HG02885 (cell line): Measurements from ENCODE around the gene TFDP2.
"Not testable (repeated sequence)": the region's sequence is repeated elsewhere in the genome, so short reads cannot be mapped to it uniquely, and the experiment has no call there.

ENCODE experiments used
- ATAC-seq: cut with Tn5 transposase; IDR thresholded peaks from one replicate; pipeline ENCODE4 v1.9.1; 2021; ENCODE audit warnings: mild to moderate bottlenecking; ENCODE audit not compliant: unreplicated experiment, poor library complexity

The TFDP2 gene

GRCh38 chr3:142028243-142028777 is 121.0 kb downstream of the TFDP2 start:
- peak; percentile 58 for ATAC-seq

DNA sequence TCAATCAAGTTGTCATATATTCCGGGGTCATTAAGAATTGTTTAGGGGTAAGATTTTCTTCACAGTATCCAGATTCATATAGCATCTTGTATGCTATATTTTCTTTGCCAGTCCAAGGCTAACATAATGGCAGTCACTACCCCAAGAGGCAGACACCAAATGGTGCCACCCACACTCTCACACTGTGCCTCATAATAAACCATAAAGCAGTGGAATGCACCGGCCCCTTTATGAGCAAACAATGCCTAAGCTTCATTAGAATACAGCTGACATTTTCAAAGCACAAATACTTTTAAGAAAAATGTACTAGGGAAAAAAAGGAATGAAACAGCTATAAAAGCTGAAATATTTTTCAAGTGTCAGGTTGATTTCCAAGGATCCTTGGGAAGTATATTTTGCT is 121.6 kb downstream of the TFDP2 start:
- peak; percentile 61 for ATAC-seq

- no peak for ATAC-seq
These were observed 122.0 kb downstream of the TFDP2 start for GRCh38 chr3:142027300-142027699.

- no peak for ATAC-seq
These were observed 123.0 kb downstream of the TFDP2 start for GRCh38 chr3:142026333-142026732.

DNA sequence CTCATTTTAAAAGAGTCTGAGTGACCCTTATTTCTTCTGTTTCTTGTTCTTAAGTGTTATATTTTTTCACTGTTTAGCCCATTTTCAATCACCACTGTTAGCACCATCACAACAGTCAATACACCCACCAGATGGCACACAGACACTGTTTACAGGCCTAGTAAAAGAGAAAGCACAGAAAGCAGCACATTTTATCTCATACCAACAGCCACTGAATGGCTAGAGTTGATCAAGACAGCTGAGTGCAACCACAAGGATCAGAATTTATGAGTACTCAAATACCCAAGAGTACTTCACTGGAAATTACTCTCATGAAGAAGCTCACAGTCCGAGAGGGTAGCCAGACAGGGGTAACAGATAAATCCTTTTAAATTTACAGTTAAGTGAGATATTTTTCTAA is 127.0 kb downstream of the TFDP2 start:
- ATAC-seq, result peak; percentile 67

- no peak for ATAC-seq
These were observed 128.2 kb downstream of the TFDP2 start for GRCh38 chr3:142021127-142021526.

DNA sequence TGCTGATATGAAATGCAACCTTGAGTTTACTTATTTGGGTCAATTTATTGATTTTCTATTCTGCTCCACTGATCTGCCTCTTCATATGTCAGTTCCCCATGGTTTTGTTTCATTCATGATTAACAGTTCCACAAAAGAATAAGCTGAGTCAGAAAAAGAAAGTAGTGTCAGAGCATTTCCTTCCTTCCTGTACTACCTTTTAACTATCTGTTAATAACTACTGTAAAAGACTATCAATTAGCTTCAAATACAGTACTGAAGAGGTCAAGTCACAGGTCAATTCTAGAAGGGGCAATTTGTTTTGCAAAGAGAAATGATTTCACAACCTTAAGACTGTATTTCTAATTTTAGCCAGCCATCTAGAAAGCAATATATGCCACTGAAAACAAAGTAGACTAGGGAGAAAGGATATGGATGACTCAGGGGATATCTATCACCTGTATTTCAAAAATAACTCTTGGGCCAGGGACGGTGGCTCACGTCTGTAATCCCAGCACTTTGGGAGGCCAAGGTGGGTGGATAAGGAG is 129.5 kb downstream of the TFDP2 start:
- peak; percentile 71 for ATAC-seq

DNA sequence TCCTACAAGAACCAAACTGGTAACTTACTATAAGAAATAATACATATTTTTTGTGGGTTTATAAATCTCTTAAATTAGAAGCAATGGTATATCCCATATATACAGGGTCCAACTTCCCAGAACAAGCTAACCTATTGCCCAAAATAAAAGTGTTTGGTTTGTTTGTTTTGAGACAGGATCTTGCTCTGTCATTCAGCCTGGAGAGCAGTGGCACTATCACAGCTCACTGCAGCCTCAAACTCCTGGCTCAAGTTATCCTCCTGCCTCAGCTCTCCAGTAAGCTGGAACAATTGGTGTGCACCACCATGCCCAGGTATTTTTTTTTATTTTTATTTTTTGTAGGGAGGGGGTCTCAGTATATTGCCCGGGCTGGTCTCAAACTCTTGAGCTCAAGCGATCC is 135.4 kb downstream of the TFDP2 start:
- ATAC-seq, result no peak

- no peak for ATAC-seq
These were observed 135.9 kb downstream of the TFDP2 start for GRCh38 chr3:142013326-142013980.

DNA sequence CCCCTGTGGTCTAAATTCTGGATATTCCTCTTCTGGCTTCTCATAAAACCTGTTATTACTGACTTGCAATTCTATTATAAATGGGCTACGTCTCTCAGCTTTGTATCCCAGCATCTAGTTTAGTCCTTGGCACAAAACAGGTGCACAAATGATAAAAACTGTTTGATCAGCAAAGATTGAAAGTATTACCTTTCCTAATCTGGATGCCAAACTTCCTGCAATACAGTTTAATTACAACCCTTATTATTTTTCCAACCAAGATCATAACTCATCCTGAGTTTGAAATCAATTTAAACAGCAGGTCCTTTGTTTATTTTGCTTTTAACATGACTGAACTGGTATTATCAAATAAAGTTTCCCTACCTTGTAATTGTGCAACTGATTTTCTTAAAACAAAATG is 140.3 kb downstream of the TFDP2 start:
- no peak for ATAC-seq

- no peak for ATAC-seq
These were observed 141.5 kb downstream of the TFDP2 start for GRCh38 chr3:142007710-142008399.

- ATAC-seq, result not testable (repeated sequence)
These were observed 144.4 kb downstream of the TFDP2 start for GRCh38 chr3:142004957-142005356.

DNA sequence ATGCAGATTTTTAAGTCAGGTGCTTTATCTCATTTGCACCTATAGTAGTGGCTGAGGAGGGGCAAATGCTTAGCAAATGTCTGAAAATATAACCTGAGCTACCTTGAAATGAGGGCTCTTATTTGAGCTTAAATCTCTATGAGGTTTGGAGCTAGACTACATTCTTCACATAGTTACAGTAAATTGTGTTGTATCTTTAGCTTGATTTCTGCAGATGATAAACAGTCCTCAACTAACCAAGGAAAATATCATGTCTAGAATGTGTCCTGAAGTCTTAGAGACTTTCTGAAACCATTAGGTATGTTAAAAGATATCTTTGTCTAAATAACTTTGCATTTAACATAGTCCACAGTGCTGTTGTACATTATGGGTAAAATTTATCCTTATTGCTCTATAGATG is 145.3 kb downstream of the TFDP2 start:
- ATAC-seq, result no peak

GRCh38 chr3:142003291-142003690 is 146.1 kb downstream of the TFDP2 start:
- no peak for ATAC-seq

- no peak for ATAC-seq
These were observed 148.9 kb downstream of the TFDP2 start for GRCh38 chr3:142000325-142000870.

DNA sequence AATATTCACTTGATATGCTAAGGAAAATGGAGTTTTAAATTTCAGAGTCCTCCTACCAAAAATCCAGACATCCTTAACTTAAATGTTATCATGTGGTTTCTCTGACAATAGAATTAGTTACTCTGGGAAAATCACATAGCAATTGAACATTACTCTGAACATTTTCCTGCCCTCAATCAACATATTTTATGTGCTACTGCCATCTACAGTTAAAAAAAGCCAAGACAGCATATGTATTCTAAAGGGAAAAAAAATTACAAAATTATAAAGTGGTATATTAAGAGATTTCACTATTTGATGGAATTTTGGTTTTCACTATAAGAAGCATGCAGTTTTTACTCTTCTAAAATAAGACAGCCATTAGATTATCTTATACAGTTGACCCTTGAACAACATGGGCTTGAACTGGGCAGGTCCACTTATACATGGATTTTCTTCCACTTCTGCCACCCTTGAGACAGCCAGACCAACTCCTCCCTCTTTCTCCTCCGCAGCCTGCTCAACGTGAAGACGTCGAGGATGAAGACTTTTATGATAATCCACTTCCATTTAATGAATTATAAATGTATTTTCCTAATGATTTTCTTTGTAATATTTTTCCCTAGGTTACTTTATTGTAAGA is 150.6 kb downstream of the TFDP2 start:
- no peak for ATAC-seq

DNA sequence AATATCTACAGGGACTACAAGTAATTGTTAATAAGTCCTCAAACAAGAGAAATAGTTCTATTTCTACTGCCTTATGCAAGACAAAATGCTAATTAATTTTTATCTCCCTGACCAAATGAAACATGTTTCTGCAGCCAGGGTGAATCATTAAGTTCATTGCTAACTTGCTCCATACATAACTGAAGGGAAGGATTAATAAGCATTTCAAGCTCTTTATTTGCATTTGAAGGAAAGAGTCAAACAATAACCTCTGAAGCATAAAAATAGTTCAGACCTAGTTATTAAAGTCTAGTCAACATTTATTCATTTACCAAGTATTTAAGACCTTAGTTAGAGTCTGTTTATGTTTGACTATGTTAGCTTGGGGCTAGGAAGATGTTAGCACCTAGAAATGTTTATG is 152.9 kb downstream of the TFDP2 start:
- no peak for ATAC-seq

- ATAC-seq, result no peak
These were observed 154.5 kb downstream of the TFDP2 start for GRCh38 chr3:141994856-141995255.

DNA sequence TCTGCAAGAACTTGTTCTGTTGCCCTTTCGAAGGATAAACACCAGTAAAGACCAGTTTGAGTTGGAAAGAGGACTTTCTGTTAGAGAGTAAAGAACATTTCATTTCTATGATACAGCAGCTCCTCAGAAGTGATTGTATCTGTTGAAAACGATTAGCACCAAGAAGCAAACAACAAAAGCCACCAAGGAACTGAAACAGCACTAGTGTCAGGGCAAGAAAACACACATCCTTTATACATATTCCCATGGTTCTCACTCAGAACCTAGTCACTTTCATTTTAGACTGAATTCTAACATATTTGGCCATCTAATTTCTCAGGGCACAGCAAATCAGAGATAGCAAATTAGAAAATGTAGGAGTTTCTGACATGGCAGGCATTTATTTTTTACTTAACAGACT is 156.8 kb downstream of the TFDP2 start:
- ATAC-seq, result peak; percentile 52

GRCh38 chr3:141986548-141987107 is 162.7 kb downstream of the TFDP2 start:
- ATAC-seq, result no peak

DNA sequence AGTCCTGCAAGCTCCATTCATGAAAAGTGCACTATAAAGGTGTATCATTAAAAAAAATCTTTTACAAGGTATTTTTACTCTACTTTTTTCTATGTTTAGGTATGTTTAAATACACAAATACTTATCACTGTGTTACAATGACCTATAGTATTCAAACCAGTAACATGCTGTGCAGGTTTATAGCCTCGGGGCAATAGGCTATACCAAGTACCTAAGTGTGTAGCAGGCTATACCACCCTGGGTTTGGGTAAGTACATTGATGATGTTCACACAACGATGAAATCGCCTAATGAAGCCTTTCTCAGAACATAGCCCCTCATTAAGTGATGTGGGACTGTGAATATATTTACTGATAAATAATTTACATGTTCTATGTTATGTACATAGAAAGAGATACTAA is 168.3 kb downstream of the TFDP2 start:
- no peak for ATAC-seq
